ENCODE results near the gene ALKBH6. TPM values are rescaled to one million over a fixed set of nuclear protein-coding genes. Genes with fewer than 3 reads are reported as not detected.
A peak's percentile ranks its signal among the peaks of the same experiment; 100 is the strongest.
"Not testable (repeated sequence)": the region's sequence is repeated elsewhere in the genome, so short reads cannot be mapped to it uniquely, and the experiment has no call there.

Gene ALKBH6
- total RNA-seq, 3 donors from 2014 or later = 33.1 to 38.2 (median 36.1) TPM

DNA sequence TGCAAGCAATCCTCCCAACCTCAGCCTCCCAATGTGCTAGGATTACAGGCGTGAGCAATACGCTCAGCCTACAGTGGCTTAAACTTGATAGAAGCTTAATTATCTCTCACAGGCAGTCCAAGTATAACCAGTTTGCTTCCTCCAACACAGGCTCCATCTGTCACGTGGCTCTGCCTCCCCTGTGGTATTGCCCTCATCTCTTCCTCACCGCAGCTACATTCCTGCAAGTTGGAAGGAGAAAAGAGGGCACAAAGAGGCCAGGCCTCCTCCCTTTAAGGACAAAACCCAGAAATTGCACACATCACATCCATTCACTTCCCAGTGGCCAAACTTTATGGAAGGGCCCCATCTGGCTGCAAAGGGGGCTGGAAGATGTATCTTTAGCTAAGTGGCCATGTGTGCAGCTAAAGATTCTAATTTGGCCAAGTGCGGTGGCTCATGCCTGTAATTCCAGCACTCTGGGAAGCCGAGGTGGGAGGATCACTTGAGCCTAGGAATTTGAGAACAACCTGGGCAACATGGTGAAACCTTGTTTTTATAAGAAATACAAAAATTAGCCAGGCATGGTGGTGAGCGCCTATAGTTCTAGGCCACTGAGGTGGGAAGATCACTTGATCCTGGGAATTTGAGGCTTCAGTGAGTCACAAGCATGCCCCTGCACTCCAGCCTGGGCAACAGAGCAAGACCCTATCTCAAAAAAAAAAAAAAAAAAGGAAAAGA, 22.1 kb downstream of the ALKBH6 start:
- peaks cover 3% of the 10 kb centered on the region for H3K27me3 Mint-ChIP-seq (ENCODE audit: low read depth)
- no peak for DNase-seq
- H3K9me3 Mint-ChIP-seq = no peaks in the 10 kb centered on the region
- ATAC-seq = no peak
- H3K4me3 Mint-ChIP-seq = no peak overlapping the region
- peaks cover 3% of the 10 kb centered on the region for H3K36me3 Mint-ChIP-seq (ENCODE audit: insufficient read depth)
- H3K4me1 Mint-ChIP-seq (ENCODE audit: low read depth) = peaks cover 21% of the 10 kb centered on the region

DNA sequence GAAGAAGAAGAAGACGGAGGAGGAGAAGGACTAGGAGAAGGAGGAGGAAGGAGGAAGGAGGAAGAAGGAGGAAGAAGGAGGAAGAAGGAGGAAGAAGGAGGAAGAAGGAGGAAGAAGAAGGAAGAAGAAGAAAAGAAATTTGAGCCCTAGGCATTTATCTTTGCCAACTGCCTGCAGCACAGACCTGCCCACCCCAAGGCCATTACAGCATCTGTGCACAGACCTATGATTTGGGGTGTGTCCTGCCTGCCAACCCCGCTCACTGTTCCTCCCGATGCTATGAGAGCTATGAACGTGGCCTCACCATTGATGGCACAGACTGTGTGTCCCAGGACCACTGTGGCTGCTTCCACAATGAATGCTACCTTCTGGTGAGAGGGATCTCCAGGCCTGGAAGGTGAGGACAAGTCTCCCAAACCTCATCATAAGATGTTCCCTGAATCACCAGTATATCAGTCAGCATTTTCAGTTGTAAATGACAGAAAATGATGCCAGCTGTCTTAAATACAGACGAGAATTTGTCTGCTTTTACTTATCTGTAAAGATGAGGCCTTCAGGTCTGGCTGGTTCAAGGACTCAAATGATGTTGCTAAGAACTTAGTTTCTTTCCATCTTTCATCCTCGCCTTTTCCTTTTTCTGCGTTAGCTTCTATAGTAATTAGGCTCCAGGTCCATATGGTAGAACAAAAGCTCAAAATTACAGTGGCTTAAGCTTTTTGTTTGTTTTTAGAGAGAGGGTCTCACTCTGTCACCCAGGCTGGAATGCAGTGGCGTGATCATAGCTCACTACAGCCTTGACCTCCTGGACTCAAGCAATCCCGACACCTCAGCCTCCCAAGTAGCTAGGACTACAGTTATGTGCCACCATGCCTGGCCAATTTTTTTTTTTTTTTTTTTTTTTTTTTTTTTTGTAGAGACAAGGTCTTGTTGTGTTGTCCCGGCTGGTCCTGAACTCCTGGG, 23.0 kb downstream of the ALKBH6 start:
- ATAC-seq (no peak), DNase-seq (no peak)
- Mint-ChIP-seq H3K27me3 (ENCODE audit: low read depth) (peaks cover 11% of the 10 kb centered on the region), H3K4me1 (ENCODE audit: low read depth) (peaks cover 14% of the 10 kb centered on the region), H3K36me3 (ENCODE audit: insufficient read depth) (no peaks in the 10 kb centered on the region), H3K9me3 (no peaks in the 10 kb centered on the region), H3K4me3 (no peak overlapping the region)

DNA sequence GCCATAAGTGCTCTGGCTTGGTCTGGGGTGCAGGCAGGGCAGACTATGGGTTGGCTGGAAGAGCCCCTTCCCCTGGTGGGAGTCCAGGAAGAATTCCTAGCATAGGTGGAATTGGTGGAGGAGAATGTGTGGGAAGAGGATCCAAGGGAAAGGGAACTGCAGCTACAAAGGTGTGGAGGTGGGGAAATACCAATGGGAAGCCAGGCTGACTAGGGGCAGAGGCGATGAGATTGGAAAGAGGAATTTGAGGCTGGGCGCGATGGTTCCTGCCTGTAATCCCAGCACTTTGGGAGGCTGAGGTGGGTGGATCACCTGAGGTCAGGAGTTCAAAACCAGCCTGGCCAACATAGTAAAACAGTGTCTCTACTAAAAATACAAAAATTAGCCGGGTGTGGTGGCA, 23.9 kb downstream of the ALKBH6 start:
- H3K4me3 Mint-ChIP-seq = no peak overlapping the region
- H3K27me3 Mint-ChIP-seq (ENCODE audit: low read depth) = peaks cover 20% of the 10 kb centered on the region
- DNase-seq (no peak), ATAC-seq (no peak)
- H3K4me1 Mint-ChIP-seq (ENCODE audit: low read depth) = peaks cover 9% of the 10 kb centered on the region
- H3K36me3 Mint-ChIP-seq (ENCODE audit: insufficient read depth) = no peaks in the 10 kb centered on the region
- no peaks in the 10 kb centered on the region for H3K9me3 Mint-ChIP-seq

DNA sequence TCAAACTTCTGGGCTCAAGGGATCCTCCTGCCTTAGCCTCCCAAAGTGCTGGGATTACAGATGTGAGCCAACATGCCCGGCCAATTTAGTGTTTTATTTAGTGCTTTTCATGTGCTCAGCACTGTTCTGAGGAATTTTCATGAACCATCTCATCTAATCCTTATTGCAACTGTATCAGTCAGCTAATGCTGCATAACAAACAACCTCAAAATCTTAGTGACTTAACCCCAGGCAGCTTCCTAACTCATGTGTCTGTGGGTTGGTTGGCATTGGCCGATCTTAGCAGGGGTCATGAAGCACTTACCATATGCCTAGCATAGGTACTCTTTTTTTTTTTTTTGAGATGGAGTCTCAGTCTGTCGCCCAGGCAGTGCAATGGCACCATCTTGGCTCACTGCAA, 25.2 kb downstream of the ALKBH6 start:
- no peaks in the 10 kb centered on the region for H3K9me3 Mint-ChIP-seq
- no peak overlapping the region for H3K4me3 Mint-ChIP-seq
- H3K27me3 Mint-ChIP-seq (ENCODE audit: low read depth) = peaks cover 32% of the 10 kb centered on the region
- H3K4me1 Mint-ChIP-seq (ENCODE audit: low read depth) = peaks cover 3% of the 10 kb centered on the region
- DNase-seq = no peak
- ATAC-seq = no peak
- no peaks in the 10 kb centered on the region for H3K36me3 Mint-ChIP-seq (ENCODE audit: insufficient read depth)

DNA sequence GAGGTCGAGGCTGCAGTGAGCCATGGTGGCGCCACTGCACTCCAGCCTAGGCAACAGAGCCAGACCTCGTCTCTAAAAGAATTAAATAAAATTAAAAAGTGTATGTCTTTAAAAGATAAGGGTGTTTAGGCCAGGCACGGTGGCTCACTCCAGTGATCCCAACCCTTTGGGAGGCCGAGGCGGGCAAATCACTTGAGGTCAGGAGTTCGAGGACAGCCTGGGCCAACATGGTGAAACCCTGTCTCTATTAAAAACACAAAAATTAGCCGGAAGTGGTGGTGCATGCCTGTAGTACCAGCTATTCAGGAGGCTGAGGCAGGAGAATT, 26.5 kb downstream of the ALKBH6 start:
- DNase-seq (no peak), ATAC-seq (no peak)
- H3K27me3 Mint-ChIP-seq (ENCODE audit: low read depth) = peaks cover 35% of the 10 kb centered on the region
- no peaks in the 10 kb centered on the region for H3K9me3 Mint-ChIP-seq
- H3K36me3 Mint-ChIP-seq (ENCODE audit: insufficient read depth) = no peaks in the 10 kb centered on the region
- H3K4me3 Mint-ChIP-seq = no peak overlapping the region
- peaks cover 3% of the 10 kb centered on the region for H3K4me1 Mint-ChIP-seq (ENCODE audit: low read depth)

DNA sequence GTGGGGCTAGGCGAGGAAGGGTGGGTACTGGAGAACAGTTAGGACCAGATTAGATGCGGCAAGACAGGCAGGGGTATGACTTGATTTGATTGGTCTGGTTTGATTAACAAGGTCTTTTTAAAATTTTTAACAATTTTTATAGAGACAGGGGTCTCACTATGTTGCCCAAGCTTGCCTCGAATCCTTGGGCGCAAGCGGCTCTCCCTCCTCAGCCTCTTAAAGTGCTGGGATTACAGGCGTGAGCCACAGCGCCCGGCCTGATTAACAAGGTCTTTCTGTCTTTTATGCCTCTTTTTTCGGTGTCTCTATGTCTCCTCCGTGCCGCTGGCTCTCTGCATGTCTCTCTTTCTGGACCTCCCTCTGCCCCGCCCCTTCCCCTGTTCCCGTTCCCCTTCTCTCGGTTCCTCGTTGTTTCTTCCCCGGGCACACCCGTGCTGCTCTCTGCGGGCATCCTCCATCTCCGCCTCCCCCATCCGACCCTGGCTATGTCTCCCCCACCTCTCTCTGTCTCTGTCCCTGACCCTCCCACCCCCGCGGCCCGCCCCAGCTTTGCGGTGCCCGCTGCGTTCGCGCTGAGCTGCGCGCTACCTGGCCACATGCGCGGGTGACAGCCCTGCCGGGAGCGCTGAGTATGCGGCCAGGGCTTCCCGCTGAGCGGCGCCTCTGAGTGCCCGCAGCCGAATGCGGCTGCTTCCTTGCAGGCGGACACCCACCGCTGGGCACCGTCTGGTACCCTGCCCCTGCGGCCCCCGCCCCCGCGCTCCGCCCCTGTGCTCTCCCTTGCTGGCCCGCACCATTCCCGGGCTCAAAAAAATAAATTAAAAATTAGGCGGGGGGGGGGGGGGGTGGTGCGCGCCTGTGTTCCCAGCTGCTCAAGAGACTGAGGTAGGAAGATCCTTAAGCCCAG, 27.1 kb downstream of the ALKBH6 start:
- DNase-seq (no peak), ATAC-seq (peak; percentile 79 to 88)
- H3K27me3 Mint-ChIP-seq (ENCODE audit: low read depth) = peaks cover 35% of the 10 kb centered on the region
- no peaks in the 10 kb centered on the region for H3K9me3 Mint-ChIP-seq
- H3K4me1 Mint-ChIP-seq (ENCODE audit: low read depth) = peaks cover 3% of the 10 kb centered on the region
- H3K36me3 Mint-ChIP-seq (ENCODE audit: insufficient read depth) = no peaks in the 10 kb centered on the region
- H3K4me3 Mint-ChIP-seq = peak overlapping the region; percentile 76

DNA sequence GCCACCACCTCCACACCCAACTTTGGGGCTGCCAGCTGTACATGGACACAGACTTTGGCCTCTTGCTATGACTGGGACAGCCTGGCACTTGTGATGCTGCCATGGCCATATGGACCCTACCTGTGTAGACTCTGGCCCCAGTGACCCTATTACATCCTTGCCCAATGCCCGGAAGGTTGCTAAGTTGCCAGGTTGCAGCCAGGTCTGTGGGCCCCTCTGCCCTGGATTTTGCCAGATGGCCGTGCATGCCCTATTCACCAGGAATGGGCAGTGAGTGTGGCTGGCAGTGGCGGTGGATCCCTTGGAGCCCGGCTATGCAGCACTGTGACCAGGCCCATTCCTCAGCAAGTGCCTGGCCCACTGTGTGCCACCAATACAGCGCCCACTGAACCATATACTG, 27.9 kb downstream of the ALKBH6 start:
- Mint-ChIP-seq H3K4me1 (ENCODE audit: low read depth) (peaks cover 3% of the 10 kb centered on the region), H3K36me3 (ENCODE audit: insufficient read depth) (no peaks in the 10 kb centered on the region), H3K9me3 (no peaks in the 10 kb centered on the region), H3K4me3 (peak overlapping the region; percentile 16), H3K27me3 (ENCODE audit: low read depth) (peaks cover 43% of the 10 kb centered on the region)
- ATAC-seq (no peak), DNase-seq (no peak)

DNA sequence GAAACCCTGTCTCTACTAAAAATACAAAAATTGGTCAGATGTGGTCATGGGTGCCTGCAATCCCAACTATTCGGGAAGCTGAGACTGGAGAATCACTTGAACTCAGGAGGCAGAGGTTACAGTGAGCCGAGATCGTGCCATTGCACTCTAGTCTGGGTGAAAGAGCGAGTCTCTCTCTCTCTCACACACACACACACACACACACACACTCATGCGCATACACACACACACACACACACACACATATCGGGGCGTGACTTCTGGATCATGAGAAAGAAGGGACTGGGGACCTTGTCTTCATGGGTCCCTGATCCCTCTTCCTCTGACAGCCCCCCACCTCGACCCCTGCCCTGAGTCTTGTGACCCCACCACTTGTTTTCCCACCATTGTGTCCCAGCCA, 30.8 kb downstream of the ALKBH6 start:
- no peak for ATAC-seq
- H3K4me3 Mint-ChIP-seq = no peak overlapping the region
- H3K4me1 Mint-ChIP-seq (ENCODE audit: low read depth) = peaks cover 3% of the 10 kb centered on the region
- no peak for DNase-seq
- H3K27me3 Mint-ChIP-seq (ENCODE audit: low read depth) = peaks cover 49% of the 10 kb centered on the region
- no peaks in the 10 kb centered on the region for H3K36me3 Mint-ChIP-seq (ENCODE audit: insufficient read depth)
- no peaks in the 10 kb centered on the region for H3K9me3 Mint-ChIP-seq

DNA sequence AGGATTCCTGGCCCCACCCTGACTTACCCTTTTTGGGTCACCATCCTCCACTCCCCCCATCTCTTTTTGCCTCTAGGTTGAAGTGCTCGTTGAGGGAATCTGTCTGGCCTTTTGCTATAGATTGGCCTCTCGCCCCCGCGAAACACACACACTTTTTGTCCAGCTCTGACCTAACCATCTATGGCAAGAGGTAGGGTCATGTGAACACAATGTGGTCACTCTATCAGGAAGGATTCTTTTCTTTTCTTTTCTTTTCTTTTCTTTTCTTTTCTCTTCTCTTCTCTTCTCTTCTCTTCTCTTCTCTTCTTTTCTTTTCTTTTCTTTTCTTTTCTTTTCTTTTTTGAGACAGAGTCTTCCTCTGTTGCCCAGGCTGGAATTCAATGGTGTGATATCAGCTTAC, 33.0 kb downstream of the ALKBH6 start:
- not testable (repeated sequence) for DNase-seq; H3K9me3 Mint-ChIP-seq; H3K4me3 Mint-ChIP-seq; ATAC-seq; H3K36me3 Mint-ChIP-seq (ENCODE audit: insufficient read depth); H3K4me1 Mint-ChIP-seq (ENCODE audit: low read depth)
- H3K27me3 Mint-ChIP-seq (ENCODE audit: low read depth) = peaks cover 40% of the 10 kb centered on the region

DNA sequence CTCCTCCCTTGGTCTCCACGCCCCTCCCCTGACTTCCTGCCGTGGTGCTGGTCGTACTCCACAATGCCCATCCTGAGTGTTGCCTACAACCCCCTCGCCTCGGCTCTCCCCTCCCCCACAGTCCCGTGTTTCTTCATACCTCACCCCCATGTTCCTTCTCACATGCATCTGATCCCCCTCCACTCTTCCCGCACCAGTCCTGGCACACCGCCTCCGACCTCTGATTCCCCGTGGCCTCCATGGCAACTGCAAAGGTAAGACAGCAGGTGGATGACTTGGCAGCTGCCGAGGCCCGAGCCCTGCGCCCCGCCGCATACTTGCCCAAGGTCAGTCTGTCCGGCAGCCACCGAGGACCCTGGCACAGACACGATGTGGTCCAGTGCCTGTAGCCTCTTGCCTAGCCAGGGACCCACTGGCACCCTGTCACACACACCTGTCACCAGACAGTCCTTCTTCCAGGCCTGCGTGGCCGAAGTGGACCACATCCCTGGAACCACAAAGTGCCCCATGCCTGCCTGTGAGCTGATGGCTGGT, 35.1 kb downstream of the ALKBH6 start:
- peaks cover 24% of the 10 kb centered on the region for H3K27me3 Mint-ChIP-seq (ENCODE audit: low read depth)
- H3K4me1 Mint-ChIP-seq (ENCODE audit: low read depth) = no peaks in the 10 kb centered on the region
- ATAC-seq (no peak), DNase-seq (no peak)
- H3K9me3 Mint-ChIP-seq = no peaks in the 10 kb centered on the region
- H3K36me3 Mint-ChIP-seq (ENCODE audit: insufficient read depth) = no peaks in the 10 kb centered on the region
- no peak overlapping the region for H3K4me3 Mint-ChIP-seq

DNA sequence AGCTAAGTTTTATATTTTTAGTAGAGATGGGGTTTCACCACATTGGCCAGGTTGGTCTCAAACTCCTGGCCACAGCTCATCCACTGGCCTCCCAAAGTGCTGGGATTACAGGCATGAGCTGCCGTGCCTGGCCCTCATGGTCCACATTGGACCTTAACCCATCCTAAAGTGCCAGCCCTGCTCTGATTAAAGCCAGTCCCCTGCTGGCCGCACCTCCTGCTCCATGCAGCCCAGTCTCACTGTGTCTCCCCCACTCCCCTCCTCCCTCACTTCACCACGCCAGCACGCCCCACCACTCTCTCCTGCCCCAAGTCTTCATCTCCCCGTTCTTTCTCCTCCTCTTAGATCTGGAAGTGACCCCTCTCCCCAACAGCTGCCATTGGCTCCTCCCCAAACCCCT, 35.7 kb downstream of the ALKBH6 start:
- peaks cover 20% of the 10 kb centered on the region for H3K27me3 Mint-ChIP-seq (ENCODE audit: low read depth)
- H3K4me1 Mint-ChIP-seq (ENCODE audit: low read depth) = no peaks in the 10 kb centered on the region
- ATAC-seq (no peak), DNase-seq (no peak)
- no peak overlapping the region for H3K4me3 Mint-ChIP-seq
- H3K36me3 Mint-ChIP-seq (ENCODE audit: insufficient read depth) = no peaks in the 10 kb centered on the region
- H3K9me3 Mint-ChIP-seq = no peaks in the 10 kb centered on the region

DNA sequence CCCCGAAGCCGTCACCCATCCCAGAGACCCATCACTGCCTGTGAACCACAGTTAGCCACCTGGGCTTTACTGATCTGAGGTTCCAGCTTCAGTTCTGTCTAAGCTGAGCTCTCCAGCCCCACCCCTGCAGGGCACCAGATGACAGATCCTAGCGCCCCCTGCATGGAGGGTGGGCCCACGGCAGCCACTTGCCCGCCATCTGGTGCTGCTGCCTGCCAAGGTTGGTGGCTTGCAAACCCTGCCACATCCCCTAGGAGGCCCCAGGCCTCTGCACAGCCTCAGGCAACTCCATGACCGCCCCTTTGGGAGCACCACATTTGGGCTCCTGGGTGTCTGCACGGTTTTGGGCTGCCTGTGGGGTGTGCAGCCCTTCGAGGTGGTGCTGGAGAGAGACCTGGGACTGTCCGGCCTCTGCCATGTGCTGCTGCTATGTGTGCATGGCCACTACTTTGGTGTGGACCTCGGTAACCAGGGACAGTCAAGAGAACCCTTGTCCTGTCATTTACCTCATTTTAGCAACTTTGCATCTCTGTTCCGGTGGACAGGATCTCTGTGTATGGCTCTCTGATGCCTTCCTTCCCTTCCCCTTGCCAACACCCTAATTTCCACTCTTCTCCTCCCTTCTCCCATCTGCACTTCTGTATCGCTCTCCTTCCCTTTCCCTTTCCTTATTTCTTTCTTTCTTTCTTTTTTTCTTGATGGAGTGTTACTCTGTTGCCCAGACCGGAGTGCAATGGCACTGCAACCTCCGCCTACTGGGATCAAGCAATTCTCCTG, 36.4 kb downstream of the ALKBH6 start:
- H3K9me3 Mint-ChIP-seq = no peaks in the 10 kb centered on the region
- ATAC-seq (peak; percentile 46 to 53), DNase-seq (no peak)
- H3K27me3 Mint-ChIP-seq (ENCODE audit: low read depth) = peaks cover 20% of the 10 kb centered on the region
- no peaks in the 10 kb centered on the region for H3K36me3 Mint-ChIP-seq (ENCODE audit: insufficient read depth)
- H3K4me1 Mint-ChIP-seq (ENCODE audit: low read depth) = no peaks in the 10 kb centered on the region
- no peak overlapping the region for H3K4me3 Mint-ChIP-seq

DNA sequence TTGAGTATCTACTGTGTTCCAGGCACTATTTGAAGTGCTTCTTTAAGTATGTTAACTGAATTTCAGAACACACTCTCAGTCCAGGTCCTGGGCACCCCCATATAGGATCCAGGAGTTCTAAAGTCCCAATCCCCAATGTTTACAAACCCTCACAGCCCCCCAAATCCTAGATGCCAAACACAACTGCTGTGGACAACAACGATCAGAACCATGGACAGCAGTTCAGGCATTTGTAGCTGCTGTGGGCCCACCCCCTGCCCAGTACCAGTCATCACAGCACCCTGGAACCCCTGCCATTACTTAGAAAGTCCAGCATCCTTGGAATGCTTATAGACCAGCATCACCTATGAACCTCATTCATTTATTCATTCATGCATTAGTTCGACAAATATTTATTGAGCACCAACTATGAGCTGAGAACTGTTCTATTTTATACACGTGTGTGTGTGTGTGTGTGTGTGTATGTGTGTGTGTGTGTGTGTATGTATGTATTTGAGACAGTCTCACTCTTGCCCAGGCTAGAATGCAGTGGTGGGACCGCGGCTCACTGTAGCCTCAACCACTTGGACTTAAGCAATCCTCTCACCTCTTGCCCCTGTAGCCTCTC, 38.3 kb downstream of the ALKBH6 start:
- no peak for ATAC-seq
- H3K4me1 Mint-ChIP-seq (ENCODE audit: low read depth) = no peaks in the 10 kb centered on the region
- no peak for DNase-seq
- H3K9me3 Mint-ChIP-seq = no peaks in the 10 kb centered on the region
- H3K4me3 Mint-ChIP-seq = no peak overlapping the region
- peaks cover 12% of the 10 kb centered on the region for H3K27me3 Mint-ChIP-seq (ENCODE audit: low read depth)
- no peaks in the 10 kb centered on the region for H3K36me3 Mint-ChIP-seq (ENCODE audit: insufficient read depth)

Measured in activated T-cell treated with anti-CD3 and anti-CD28 coated beads, Interleukin-2, amount 50 U/mL, for 4 hours (primary cell).